Measurements from ENCODE around the gene PCBP1. TPM values are rescaled to one million over a fixed set of nuclear protein-coding genes. Genes with fewer than 3 reads are reported as not detected.

The PCBP1 gene
- total and polyA plus RNA-seq, 2 donors from 2014 or later: 224 to 298 TPM

DNA sequence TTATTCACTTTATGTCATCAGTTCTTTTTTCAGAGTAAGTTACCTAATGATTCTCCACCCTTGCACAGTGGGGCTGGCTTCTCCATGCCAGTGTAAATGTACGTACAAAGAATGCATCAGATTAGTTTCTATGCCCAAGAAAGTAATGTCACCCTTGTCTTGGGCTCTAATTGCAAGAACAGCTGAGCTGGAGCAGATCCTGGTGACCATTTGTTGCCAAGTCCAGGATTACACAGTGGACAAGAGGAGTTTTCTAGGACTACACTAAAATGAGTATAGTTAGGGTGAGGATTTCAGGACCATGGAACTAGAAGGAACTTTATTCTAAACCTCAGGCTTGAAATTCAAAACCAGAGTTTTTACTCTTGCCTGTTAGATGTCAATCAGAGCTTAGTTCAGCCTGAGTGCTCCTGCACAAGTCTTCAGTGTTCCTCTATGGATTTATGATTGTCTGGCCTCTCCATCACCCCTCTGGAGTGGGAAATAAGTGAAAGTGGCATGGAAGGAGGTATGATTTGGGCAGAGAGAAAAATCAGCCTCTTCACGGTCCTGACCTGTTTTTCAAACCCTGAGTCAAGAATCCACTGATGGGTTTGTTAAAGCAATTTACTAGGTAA, 29.8 kb downstream of the PCBP1 start:
- Histone ChIP-seq H3K4me3 (ENCODE audit: low read length in 3 of 3) (no peak overlapping the region), H3K36me3 (ENCODE audit: control insufficient read depth in 2 of 3, insufficient read depth in 3 of 3, low read length in 3 of 3) (no peaks in the 10 kb centered on the region), H3K27me3 (ENCODE audit: control insufficient read depth, insufficient read depth, low read length) (no peaks in the 10 kb centered on the region), H3K27ac (ENCODE audit: low read depth in 2 of 2, low read length in 2 of 2) (peak overlapping the region in 1 of 2 donors; percentile 23), H3K9me3 (ENCODE audit: control insufficient read depth in 2 of 3, insufficient read depth in 1 of 3, low read length in 3 of 3) (no peaks in the 10 kb centered on the region), H3K4me1 (ENCODE audit: control insufficient read depth in 2 of 3, insufficient read depth in 2 of 3, low read depth in 1 of 3, low read length in 3 of 3) (peaks cover 10 to 34% (median 17%) of the 10 kb centered on the region in 3 donors), H3K9ac (ENCODE audit: low read length in 3 of 3) (peak overlapping the region in 1 of 3 donors; percentile 48)
- DNase-seq: peak in 2 of 5 donors; percentile 83 to 86
- intact Hi-C loops (cut with DNase I): no loop called here
- no peak for FAIRE-seq
- no peak for TF ChIP-seq CTCF (IDR thresholded peaks at IDR 0.05; ENCODE audit: borderline replicate concordance, extremely low read depth, insufficient read depth)

DNA sequence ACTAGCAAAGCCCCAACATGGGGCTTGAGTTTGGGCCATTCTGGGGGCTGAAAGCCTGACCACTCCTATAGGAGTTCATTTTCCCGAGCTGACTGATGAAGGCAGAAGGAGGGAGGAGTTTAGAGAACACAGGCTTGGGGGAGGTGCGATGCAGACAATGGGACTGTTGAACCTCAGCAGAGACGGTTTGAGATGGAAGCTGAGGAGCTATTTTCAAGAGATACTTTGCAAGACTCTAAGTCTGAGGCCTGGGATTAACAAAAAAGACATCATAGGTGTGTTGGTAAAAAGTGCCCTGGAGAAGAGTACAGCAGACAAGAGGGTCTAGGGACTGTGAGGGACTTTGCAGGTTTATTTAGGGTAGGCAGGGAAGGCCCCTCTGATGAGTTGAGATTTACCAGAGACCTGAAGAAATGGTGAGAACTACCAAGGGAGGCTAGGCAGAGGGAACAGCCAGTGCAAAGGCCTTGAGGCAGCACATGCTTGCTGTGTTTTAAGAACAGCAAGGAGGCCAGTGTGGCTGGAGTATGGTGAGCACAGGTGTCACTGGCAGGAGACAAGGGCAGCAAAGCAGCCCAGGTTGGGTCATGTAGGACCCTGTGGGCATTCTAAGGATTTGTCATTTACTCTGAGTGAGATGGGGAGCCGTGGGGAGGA, 31.6 kb downstream of the PCBP1 start:
- DNase-seq (peak in 2 of 5 donors; percentile 29 to 75), FAIRE-seq (no peak)
- H3K4me1 ChIP-seq (ENCODE audit: control insufficient read depth in 2 of 3, insufficient read depth in 2 of 3, low read depth in 1 of 3, low read length in 3 of 3): peaks cover 10 to 32% (median 13%) of the 10 kb centered on the region in 3 donors
- H3K9ac ChIP-seq (ENCODE audit: low read length in 3 of 3): peak overlapping the region in 1 of 3 donors; percentile 1
- H3K27ac ChIP-seq (ENCODE audit: low read depth in 2 of 2, low read length in 2 of 2): no peak overlapping the region
- no peaks in the 10 kb centered on the region for H3K9me3 ChIP-seq (ENCODE audit: control insufficient read depth in 2 of 3, insufficient read depth in 1 of 3, low read length in 3 of 3)
- H3K36me3 ChIP-seq (ENCODE audit: control insufficient read depth in 2 of 3, insufficient read depth in 3 of 3, low read length in 3 of 3): no peaks in the 10 kb centered on the region
- intact Hi-C loops (cut with DNase I): no loop called here
- TF ChIP-seq CTCF (IDR thresholded peaks at IDR 0.05; ENCODE audit: borderline replicate concordance, extremely low read depth, insufficient read depth): no peak
- no peak overlapping the region for H3K4me3 ChIP-seq (ENCODE audit: low read length in 3 of 3)
- H3K27me3 ChIP-seq (ENCODE audit: control insufficient read depth, insufficient read depth, low read length): no peaks in the 10 kb centered on the region

DNA sequence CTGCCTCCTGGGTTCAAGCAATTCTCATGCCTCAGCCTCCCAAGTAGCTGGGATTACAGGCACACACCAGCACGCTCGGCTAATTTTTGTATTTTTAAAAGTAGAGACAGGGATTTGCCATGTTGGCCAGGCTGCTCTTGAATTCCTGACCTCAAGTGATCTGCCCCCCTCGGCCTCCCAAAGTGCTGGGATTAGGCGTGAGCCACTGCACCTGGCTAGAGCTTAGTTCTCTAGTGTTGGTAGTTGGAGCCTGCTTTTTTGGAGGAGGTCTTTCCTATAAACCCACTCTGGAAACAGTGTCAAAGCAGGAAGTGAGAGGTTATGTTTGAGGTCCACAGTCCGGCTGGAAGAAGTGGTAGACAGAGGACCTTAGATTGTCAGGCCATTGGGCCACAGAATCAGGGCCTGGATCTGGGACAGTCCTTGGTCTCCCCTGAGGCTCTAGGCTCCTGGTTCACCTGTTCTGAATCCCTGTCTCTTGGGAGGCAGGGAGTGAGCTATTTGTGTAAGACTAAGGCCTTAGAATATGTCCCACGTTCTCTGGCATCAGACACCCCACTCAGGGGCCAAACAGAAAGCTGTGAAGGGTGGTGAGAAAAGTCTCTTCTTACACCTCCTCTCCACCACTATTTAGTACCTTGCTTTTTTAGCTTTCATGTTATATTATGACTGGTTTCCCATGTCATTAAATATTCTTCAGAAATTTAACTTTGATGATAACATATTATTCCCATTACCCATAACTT, 34.5 kb downstream of the PCBP1 start:
- TF ChIP-seq CTCF (IDR thresholded peaks at IDR 0.05; ENCODE audit: borderline replicate concordance, extremely low read depth, insufficient read depth): no peak
- H3K9ac ChIP-seq (ENCODE audit: low read length in 3 of 3): no peak overlapping the region
- DNase-seq: peak in 2 of 5 donors; percentile 29 to 46

More for the DNA sequence above, 34.5 kb downstream of the PCBP1 start:
- H3K9me3 ChIP-seq (ENCODE audit: control insufficient read depth in 2 of 3, insufficient read depth in 1 of 3, low read length in 3 of 3): no peaks in the 10 kb centered on the region
- peaks cover 2 to 24% (median 11%) of the 10 kb centered on the region in 3 donors for H3K4me1 ChIP-seq (ENCODE audit: control insufficient read depth in 2 of 3, insufficient read depth in 2 of 3, low read depth in 1 of 3, low read length in 3 of 3)
- intact Hi-C loops (cut with DNase I): no loop called here
- no peaks in the 10 kb centered on the region for H3K36me3 ChIP-seq (ENCODE audit: control insufficient read depth in 2 of 3, insufficient read depth in 3 of 3, low read length in 3 of 3)
- no peak overlapping the region for H3K4me3 ChIP-seq (ENCODE audit: low read length in 3 of 3)
- no peak for FAIRE-seq
- H3K27ac ChIP-seq (ENCODE audit: low read depth in 2 of 2, low read length in 2 of 2): peak overlapping the region; percentile 26 to 51
- no peaks in the 10 kb centered on the region for H3K27me3 ChIP-seq (ENCODE audit: control insufficient read depth, insufficient read depth, low read length)
